GM19324 (cell line): ENCODE data around the gene KATNAL2.
"Not testable (repeated sequence)": the region's sequence is repeated elsewhere in the genome, so short reads cannot be mapped to it uniquely, and the experiment has no call there.

Source experiments
- ATAC-seq: cut with Tn5 transposase; IDR thresholded peaks from one replicate; pipeline ENCODE4 v1.9.1; 2021; ENCODE audit warnings: mild to moderate bottlenecking, moderate library complexity; ENCODE audit not compliant: unreplicated experiment, low FRiP score

KATNAL2 gene

DNA sequence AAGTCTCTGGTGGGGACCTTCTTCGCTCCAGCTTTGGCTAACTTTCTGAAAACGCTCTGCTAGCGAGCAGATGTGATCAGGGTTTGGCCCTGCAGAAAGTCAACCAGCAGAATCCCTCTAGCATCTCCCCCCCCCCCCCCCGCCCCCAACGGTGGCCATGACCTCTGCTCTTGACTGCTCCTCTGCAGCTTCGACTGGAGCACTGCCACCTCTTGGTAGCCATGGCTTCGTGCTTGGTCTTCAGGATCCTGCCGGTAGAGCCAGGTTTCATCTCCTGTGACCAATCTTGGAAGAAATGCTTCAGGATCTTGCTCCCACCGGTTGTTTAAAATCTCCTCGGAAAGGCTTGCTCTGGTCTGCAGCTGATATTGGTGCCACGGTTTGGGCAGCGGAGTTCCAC is 113.5 kb downstream of the KATNAL2 start:
- not testable (repeated sequence) for ATAC-seq

DNA sequence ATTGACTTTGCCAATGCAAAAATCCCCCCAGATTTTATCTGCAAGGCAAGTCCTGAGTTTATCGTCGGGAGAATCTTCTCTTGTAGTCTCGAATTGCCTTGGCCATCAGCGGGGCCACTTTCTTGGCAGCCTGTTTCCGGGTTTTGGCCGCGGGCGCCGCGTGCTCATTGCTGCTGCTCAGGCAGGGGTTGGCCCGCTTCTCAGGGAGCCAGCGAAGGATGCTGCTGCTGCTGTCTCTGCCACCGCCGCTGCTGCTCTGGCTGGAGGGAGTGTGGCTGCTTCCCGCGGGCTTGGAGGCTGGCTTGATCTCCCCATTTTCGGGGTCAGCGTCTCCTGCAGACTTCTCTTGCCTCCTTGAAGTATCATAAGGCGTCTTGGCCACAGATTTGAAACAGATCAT is 115.5 kb downstream of the KATNAL2 start:
- ATAC-seq, result no peak

DNA sequence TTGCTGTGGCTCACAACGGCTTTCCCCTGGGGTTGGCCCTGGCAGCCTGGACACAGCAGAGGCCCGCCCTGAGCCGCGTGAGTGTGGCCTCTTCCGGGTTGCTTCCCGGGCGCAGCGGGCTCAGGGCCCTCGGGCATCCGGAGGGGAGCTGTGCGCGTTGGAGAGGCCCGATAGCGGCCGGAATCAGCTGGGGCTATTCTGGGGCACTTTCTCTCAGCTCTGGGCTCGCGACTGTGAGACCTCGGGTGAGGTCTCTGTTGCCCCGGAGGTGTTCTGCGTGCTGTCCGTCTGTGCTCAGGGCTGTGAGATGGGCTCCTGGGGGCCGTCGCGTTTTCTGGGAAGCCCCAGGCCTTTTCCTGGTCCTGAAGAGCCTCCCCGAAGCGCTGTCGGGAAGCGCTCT is 117.2 kb downstream of the KATNAL2 start:
- not testable (repeated sequence) for ATAC-seq

DNA sequence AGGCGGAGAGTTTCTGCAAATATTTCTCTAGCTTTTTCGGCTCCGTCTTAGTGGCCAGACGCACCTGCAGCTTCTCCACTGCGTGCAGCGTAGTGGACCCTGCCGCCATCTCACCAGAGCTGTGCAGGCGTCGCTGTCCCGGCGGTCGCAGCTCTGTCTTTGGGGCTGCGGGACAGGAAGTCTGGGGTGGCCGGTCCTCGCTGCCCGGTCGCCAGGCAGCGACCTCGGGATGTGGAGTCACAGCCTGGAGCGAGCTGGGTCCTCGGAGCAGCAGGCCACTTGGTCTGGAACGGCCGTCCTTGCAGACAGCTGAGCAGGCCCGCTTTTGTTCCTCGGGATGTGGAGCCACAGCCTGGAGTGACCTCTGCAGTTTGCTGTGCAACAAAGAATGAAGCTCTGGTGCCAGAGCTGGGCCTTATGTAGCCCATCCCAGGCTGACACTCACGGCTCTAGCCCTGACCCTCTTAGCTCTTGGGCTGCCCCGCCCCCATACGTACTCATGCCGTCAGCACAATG is 117.8 kb downstream of the KATNAL2 start, which contains the start of gene ELOA2:
ELOA2 (minus strand) TSS at position 466 of the 516 bp plus-strand sequence; CDS start at position 109, 357 bp downstream.
- no peak for ATAC-seq

DNA sequence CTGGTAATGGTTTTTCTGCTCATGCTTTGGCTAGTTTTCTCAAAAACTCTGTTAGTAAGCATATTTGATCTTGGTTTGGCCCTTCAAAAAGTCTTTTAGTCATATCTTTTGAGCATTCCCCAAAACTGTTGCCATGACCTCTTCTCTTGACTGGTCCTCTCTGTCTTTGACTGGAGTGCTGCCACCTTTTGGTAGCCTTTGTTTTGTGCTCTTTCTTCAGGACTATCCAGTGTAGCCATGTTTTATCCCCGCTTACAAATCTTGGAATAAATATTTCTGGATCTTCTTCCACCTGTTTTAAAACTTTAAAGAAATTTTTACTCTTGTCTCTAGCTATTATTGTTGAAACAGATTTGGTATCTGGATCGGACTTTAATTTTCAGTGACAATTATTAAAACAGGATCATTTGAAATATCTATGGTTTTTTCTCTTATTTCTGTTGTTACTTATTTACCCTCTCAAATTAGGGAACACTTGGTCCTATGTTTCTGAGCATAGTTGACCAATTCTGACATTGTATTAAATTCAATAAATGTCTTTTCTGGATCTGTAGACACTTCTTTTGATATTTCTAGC is 119.0 kb downstream of the KATNAL2 start:
- ATAC-seq, result no peak

DNA sequence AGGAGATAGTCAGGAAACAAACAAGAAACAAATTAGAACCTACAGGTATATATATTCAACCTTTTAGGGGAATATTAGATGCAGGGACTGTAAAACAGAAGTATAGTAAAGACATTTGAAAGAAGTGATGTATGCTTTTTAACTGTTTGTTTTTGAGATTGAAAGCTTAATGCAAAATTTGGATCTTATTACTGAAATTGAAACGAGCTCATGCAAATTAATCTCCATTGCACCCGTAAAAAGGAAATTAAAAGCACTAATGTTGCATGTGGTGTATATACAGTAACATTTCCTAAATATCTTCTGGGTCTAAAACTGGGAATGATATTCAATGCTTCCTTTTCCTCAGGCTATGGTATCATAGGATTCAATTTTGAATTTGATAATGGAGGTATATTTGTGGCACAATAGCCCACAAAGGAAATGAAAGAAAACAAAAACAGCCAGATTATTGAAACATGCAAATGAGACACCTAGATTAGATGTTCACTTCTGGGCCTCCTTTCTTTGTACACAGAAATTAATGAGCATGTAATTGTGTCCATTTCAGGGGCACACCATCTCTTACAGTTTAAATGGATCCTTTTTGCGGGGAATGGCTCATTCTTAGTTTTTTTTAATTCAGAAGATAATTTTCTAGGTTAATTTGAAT is 119.7 kb downstream of the KATNAL2 start:
- peak; percentile 48 for ATAC-seq

DNA sequence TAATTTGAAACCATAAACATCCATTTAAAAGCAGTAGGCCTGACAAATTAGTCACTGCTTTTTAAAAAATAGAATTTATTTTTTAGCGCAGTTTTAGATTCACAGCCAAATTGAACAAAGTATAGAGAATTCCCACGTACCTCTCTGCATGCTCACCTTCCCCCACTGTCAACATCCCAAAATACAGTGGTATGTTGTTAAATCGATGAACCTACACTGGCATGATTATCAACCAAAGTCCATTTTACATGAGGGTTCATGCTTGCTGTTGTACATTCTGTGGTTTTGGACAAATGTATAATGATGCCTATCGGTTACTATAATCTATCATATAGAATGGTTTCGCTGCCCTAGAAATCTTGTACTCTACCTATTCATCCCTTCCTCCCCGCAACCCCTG is 123.6 kb downstream of the KATNAL2 start:
- ATAC-seq, result no peak

DNA sequence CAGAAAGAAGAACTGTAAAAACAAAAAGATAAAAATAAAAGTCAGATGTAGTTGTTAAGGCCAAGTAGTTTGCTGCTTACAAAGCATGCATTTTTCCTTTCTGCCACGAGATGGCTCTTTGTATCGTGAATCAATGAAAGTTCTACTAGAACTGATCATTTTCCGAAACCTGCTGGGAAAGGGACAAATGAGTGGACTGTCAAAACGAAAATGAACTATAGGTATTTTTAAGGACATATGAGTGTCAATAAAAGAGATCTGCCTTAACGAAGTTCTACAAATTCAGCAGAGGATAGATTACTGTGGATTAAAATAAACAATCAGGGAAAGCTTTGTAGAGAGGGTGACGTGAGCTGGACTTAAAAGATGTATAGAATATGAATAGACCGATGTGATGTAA is 133.1 kb downstream of the KATNAL2 start:
- no peak for ATAC-seq

DNA sequence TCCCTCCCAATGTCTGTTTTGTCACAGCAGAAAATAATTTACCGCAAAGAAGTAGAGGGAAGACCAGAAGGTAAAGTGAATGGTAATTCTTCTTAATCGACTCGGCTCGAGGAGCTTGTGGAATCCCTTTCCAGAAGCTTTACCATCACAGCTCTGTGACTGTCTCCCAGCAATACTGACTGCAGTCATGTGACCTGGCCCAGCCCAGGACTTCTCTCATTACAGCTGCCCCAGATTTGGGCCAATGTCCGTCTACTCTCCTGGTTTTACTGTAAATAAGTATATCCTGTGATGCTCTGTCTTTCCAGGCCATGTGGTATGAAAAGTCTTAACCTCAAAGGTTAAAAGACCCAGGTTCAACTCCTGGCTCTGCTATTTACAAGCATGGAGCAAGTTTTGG is 137.0 kb downstream of the KATNAL2 start:
- no peak for ATAC-seq

DNA sequence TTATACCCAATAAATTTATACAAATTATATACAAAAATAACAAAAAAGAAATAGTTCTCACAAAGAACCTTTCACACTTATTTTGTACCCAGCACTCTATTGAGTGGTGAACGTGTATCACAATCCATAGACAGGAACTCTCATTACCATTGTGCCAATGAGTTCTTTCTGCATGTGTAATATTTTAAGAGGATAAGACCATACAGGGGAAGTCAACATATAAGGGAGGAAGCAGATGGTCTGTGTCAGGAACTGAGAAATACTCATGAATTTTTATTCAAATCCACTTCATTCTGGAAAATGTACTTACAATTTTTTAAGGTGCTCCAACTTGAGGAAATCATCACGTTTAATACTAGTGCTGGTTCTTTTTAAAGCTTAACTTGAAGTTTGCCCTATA is 145.1 kb downstream of the KATNAL2 start:
- ATAC-seq, result no peak

DNA sequence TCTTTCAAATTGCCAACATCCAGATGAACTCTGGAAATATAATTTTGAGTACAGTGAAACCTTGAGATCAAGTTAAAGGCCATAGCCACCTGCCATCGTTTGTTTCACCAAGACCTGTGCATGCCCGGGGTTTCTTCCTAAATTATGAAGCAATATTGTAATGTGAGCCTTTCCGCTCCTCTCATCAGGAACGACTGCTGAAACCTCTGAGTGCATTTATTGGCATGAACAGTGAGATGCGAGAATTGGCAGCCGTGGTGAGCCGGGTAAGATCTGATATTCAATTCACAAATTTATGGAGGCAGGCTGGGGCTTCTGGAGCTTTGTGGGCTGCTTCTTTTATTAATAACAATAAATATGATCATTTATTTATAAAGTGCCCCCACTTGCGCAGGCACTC is 145.7 kb downstream of the KATNAL2 start:
- ATAC-seq, result no peak

DNA sequence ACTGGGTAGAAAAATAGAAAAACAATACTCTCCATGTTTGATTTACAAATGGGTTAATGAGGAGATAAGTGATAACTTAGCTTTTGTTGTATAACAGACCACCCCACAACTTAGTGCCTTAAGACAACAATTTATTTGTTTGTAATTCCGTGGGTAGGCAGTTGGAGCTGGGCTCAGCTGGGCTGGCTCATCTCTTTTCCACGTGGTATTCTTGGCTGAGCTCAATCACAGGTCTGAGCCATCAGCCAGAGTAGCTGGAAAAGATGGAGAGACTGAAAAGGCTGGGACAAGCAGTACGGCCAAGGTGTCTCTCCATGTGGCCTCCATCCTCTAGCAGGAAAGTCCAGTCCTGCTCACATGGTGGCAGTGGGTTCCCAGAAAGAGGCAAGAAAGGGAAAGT is 150.2 kb downstream of the KATNAL2 start:
- no peak for ATAC-seq

DNA sequence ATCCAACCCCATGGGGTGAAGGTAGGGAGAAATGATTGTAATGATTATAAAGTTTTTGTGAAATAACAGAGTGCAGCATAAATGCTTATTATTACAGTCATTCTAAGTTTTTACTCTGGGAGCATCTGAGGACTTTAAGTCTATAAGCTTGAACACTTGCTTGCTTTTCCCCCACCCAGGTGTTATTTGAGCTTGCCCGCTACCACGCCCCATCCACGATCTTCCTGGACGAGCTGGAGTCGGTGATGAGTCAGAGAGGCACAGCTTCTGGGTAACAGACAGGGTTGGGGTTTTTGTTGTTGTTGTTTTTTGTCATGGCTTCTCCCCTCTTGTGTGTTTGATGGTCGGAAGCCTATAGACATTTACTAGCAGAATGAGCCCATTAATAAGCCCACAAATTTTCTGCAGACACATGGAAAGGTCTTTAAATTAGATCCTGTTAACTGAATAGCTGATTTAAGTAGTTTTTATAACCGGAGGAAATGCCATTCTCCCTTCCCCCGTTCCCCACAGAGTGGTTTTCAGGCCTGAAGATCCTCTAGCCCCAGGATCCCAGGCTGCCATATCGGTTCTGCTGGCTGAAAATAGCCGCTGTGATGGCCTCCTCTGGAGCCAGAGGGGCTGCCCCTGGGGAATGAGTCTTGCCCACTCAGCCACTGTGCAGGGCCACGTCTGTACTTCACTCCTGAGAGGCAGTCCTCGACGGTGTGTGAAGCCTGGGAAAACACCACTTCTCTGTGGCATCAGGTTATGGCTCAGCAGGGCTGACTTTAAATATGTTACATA is 157.9 kb downstream of the KATNAL2 start:
- no peak for ATAC-seq

DNA sequence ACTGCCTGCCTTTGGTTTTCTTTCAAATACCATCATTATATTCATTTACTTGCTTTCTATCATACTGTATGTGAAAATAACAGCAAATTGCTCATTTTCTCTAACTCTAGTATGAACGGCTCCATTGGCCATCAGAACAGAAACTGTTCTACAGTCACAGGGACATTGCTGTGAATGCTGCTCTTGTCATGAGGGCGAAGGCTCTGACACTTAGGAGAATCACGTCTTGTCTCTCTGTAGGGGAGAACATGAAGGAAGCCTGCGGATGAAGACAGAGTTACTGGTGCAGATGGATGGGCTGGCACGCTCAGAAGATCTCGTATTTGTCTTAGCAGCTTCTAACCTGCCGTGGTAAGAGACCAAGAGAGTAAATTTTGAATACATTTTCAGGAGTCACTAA is 159.7 kb downstream of the KATNAL2 start:
- ATAC-seq, result no peak

DNA sequence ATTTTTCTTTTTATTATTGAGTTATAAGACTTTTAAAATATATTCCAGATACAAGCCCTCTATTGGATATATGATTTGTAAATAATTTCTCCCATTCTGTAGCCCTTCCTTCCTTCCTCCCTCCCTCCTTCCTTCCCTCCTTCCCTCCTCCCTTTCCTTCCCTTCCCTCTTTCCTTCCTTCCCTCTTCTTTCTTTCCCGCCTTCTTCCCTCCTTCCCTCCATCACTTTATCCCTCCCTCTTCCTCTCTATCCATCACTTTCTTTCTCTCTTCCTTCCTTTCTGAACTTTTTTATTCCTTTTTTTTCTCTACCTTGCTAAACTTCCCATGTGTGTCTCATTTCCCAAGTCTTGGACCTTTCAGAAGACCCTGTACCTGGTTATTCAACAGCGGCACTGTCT is 163.5 kb downstream of the KATNAL2 start:
- no peak for ATAC-seq

DNA sequence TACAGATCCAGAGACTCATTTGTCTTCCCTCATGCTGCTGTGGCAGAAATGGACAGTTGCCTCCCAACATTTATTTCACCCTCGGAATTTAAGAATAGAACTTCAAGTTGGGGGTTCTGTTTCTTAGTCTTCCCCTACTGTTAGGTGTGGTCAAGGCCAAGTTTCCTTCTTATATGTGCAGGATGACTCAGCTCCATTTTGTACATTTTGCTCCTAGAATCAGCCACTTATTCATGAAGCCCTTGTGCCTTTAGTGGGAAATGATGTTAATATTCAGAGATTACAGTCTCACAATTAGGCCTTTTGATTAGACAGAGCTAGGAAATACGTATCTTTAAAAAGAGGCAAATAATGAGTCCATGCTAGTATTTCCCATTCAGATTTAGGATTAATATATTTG is 164.2 kb downstream of the KATNAL2 start:
- ATAC-seq, result no peak

DNA sequence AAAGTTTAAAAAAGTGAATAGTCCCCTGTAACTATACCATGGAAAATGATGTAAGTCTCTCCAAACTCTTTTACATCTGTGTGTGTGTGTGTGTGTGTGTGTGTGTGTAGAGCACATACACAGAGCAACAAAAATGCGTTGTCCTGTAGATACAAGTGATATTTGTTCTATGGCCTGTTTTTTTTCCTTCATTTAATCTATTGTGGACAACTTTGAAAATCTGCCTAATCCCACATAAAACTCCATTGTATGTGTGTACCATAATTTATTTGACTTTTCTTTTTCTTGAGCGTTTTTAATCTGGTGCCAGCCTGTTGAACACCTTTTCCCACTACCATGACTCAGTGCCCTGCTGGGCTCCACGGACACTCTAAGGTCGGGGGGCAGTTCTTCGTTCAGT is 170.3 kb downstream of the KATNAL2 start:
- no peak for ATAC-seq

DNA sequence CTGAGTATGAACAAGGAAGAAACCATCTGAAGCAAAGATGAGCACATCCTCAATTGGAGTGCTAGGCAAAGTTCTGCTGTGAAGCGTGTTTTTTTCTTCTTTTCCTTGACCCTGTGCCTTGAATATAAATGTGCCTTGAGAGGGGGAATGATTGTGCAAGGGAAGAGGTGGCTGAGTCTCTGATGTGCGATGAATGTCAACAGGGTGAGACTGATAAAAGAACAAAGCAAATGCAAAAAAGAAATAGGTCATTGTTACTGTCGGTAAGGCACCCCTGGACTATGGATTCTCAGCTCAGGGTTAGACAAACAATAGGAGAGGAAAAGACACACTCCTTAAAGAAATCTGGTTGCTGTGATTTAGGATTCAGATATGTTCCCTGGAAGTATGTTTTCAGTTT is 178.4 kb downstream of the KATNAL2 start:
- no peak for ATAC-seq

DNA sequence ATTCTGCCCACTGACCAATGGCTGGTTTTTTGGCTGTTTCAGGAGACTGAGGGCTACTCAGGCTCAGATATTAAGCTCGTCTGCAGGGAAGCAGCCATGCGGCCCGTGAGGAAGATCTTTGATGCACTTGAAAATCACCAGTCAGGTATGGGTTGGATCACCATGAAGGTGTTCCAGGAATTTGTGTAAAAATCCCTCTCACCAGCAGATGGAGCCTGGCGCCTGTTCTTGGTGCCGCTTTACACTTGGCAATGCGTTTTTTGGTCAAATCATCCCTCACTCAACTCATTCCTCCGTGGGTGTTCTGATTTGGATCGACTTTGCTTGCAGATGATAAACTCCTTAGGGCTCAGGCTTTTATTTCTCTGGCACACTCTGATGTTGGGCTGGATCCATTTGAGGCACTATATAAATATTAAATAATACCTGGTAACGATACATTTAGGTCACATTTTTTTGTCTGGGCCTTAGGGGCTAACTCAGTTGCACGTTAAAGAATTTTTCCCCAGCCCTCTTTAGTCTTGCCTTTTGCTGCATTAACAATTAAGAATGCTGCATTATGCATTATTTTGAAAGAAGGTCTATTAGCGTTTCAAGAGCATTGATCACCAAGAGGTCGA is 182.9 kb downstream of the KATNAL2 start:
- ATAC-seq, result no peak

DNA sequence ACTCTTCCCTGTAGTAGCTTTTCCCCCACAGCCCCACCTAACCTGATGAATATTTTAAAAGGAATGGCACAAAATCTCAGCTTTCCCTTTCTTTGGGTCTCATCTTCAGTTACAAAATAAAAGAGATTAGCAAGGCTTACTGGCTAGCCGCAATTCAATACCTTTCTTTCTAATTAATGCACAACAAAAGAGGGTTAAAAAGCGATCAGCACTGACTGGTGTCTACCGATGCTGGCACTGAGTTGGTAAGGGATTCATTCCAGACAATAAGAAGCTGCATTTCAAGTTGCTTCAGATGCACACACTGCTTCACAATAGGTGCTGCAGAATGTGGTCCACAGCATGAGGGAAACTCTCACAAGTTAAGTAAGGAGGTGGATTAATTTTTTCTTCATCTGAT is 191.0 kb downstream of the KATNAL2 start:
- ATAC-seq, result no peak

DNA sequence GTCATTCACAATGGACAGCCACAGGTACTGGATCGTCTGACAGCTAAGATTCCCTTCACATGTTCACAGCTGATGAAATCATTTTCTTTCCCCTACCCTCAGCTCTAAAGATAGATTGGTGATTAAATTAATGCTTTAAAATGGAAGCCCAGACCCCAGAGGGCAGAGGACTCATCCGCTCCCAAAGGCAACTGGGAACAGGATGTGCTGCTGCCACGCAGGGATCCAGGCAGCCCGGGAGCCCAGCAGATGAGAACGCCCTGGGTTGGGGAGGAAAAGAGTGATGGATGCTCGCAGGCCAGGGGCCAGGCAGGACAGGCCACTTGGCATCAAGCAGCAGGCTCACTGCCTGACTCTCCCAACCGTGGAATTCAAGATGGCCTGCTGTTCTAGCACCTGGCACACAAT is 191.6 kb downstream of the KATNAL2 start:
- ATAC-seq, result no peak
